Activated naive CD4-positive, alpha-beta T cell treated with anti-CD3 and anti-CD28 coated beads for 36 hours (primary cell): ENCODE measurements around the gene ATG5. TPM values are rescaled to one million over a fixed set of nuclear protein-coding genes. Genes with fewer than 3 reads are reported as not detected.

Experiments used
- CTCF ChIA-PET: fragments of 350-600 bp; sonication (Branson Sonifier 250); formaldehyde crosslinking; loops from one replicate; lab custom pipeline; 2021; ENCODE audit warnings: antibody characterized with exemption; lab: Charles Lee
- DNase-seq: peaks from one replicate; pipeline ENCODE4 v3.0.0-alpha.2; 2020
- H3K27ac Mint-ChIP-seq: one replicate; pipeline ENCODE4 v1.8.0; 2021; ENCODE audit warnings: mild to moderate bottlenecking, mixed read lengths
- H3K27me3 Mint-ChIP-seq: one replicate; pipeline ENCODE4 v1.8.0; 2021; ENCODE audit warnings: low read depth, mixed read lengths
- H3K36me3 Mint-ChIP-seq: one replicate; pipeline ENCODE4 v1.8.0; 2021; ENCODE audit warnings: low read depth, mixed read lengths
- H3K4me1 Mint-ChIP-seq: one replicate; pipeline ENCODE4 v1.8.0; 2021; ENCODE audit warnings: low read depth, mixed read lengths
- H3K4me3 Mint-ChIP-seq: one replicate; pipeline ENCODE4 v1.8.0; 2021; ENCODE audit warnings: mild to moderate bottlenecking, moderate library complexity, mixed read lengths
- H3K9me3 Mint-ChIP-seq: one replicate; pipeline ENCODE4 v1.8.0; 2021; ENCODE audit warnings: mixed read lengths
- intact Hi-C: fragments of 100-400 bp; cut with micrococcal nuclease; formaldehyde crosslinking; loops from one replicate; pipeline ENCODE4 v1.15.1; 2023
- total RNA-seq, 2 experiments: library from RNA; stranded (reverse); gene quantifications; one replicate each; pipeline ENCODE4 v1.2.3, GENCODE V29; 2021

The ATG5 gene
- total RNA-seq, 2 experiments from 2014 or later, result 20.2 to 20.7 TPM

- DNase-seq, result no peak
- Mint-ChIP-seq H3K4me1 (peaks cover 18% of the 10 kb centered on the region), H3K27me3 (no peaks in the 10 kb centered on the region), H3K36me3 (peaks cover 24% of the 10 kb centered on the region), H3K27ac (no peak overlapping the region), H3K4me3 (no peak overlapping the region), H3K9me3 (no peaks in the 10 kb centered on the region)
- CTCF ChIA-PET, result interaction anchor here (0.7 to 0.9 kb wide), 2 partner anchors 149 to 188 kb away, joined by 3 to 7 read pairs; no protein-coding TSS in a partner anchor
- intact Hi-C loops, result loop anchor here (1.0 kb wide), 2 partner anchors 43 to 109 kb away; no protein-coding TSS in a partner anchor
Observed at GRCh38 chr6:106206905-106207304, 118.7 kb downstream of the ATG5 start.

- H3K27ac Mint-ChIP-seq, result no peak overlapping the region
- no peak overlapping the region for H3K4me3 Mint-ChIP-seq
- H3K27me3 Mint-ChIP-seq, result no peaks in the 10 kb centered on the region
- peaks cover 24% of the 10 kb centered on the region for H3K36me3 Mint-ChIP-seq
- DNase-seq, result no peak
- CTCF ChIA-PET, result interaction anchor here (0.6 kb wide), 1 partner anchor 17 kb away, joined by 3 read pairs; no protein-coding TSS in a partner anchor
- intact Hi-C loops, result no loop called here
- H3K9me3 Mint-ChIP-seq, result no peaks in the 10 kb centered on the region
- peaks cover 18% of the 10 kb centered on the region for H3K4me1 Mint-ChIP-seq
Observed at GRCh38 chr6:106204961-106205360, 120.6 kb downstream of the ATG5 start.

- CTCF ChIA-PET, result interaction anchor here (1.3 kb wide), 1 partner anchor 80 kb away, joined by 3 read pairs; no protein-coding TSS in a partner anchor
- Mint-ChIP-seq H3K27me3 (no peaks in the 10 kb centered on the region), H3K36me3 (peaks cover 24% of the 10 kb centered on the region), H3K4me3 (no peak overlapping the region), H3K9me3 (no peaks in the 10 kb centered on the region), H3K4me1 (peaks cover 34% of the 10 kb centered on the region), H3K27ac (no peak overlapping the region)
- intact Hi-C loops, result loop anchor here (5.0 kb wide), 1 partner anchor 322 kb away; no protein-coding TSS in a partner anchor
- no peak for DNase-seq
Observed at GRCh38 chr6:106199998-106200397, 125.6 kb downstream of the ATG5 start.

GRCh38 chr6:106199331-106199730 is 126.2 kb downstream of the ATG5 start:
- no peaks in the 10 kb centered on the region for H3K9me3 Mint-ChIP-seq
- H3K27ac Mint-ChIP-seq, result no peak overlapping the region
- no peaks in the 10 kb centered on the region for H3K27me3 Mint-ChIP-seq
- H3K36me3 Mint-ChIP-seq, result peaks cover 20% of the 10 kb centered on the region
- CTCF ChIA-PET, result interaction anchor here (0.5 to 1.3 kb wide), 2 partner anchors 81 to 311 kb away, joined by 3 read pairs; no protein-coding TSS in a partner anchor
- DNase-seq, result no peak
- H3K4me1 Mint-ChIP-seq, result peaks cover 34% of the 10 kb centered on the region
- intact Hi-C loops, result loop anchor here (5.0 kb wide), 1 partner anchor 323 kb away; no protein-coding TSS in a partner anchor
- no peak overlapping the region for H3K4me3 Mint-ChIP-seq

- DNase-seq, result no peak
- Mint-ChIP-seq H3K4me1 (peaks cover 38% of the 10 kb centered on the region), H3K27ac (peak overlapping the region; percentile 61), H3K36me3 (peaks cover 19% of the 10 kb centered on the region), H3K4me3 (no peak overlapping the region), H3K27me3 (no peaks in the 10 kb centered on the region), H3K9me3 (no peaks in the 10 kb centered on the region)
- intact Hi-C loops, result loop anchor here (5.0 kb wide), 1 partner anchor 325 kb away; no protein-coding TSS in a partner anchor
- CTCF ChIA-PET, result no interaction called here
Observed at GRCh38 chr6:106197441-106197840, 128.1 kb downstream of the ATG5 start.

GRCh38 chr6:106194949-106195921 is 130.3 kb downstream of the ATG5 start:
- no peak for DNase-seq
- Mint-ChIP-seq H3K27ac (peak overlapping the region; percentile 88), H3K4me1 (peaks cover 38% of the 10 kb centered on the region), H3K9me3 (no peaks in the 10 kb centered on the region), H3K36me3 (peaks cover 13% of the 10 kb centered on the region), H3K4me3 (peak overlapping the region; percentile 59), H3K27me3 (no peaks in the 10 kb centered on the region)
- intact Hi-C loops, result loop anchor here (1.0 to 5.0 kb wide), 8 partner anchors 8 to 327 kb away; no protein-coding TSS in a partner anchor
- CTCF ChIA-PET, result interaction anchor here (0.7 to 1.3 kb wide), 5 partner anchors 13 to 200 kb away, joined by 3 to 5 read pairs (median 3); no protein-coding TSS in a partner anchor

- Mint-ChIP-seq H3K27ac (no peak overlapping the region), H3K4me1 (peaks cover 43% of the 10 kb centered on the region)
Observed at GRCh38 chr6:106192824-106193223, 132.7 kb downstream of the ATG5 start.

GRCh38 chr6:106188104-106188794 is 137.3 kb downstream of the ATG5 start:
- CTCF ChIA-PET, result interaction anchor here (0.6 to 1.3 kb wide), 5 partner anchors 17 to 89 kb away, joined by 3 to 4 read pairs (median 3); no protein-coding TSS in a partner anchor
- intact Hi-C loops, result no loop called here
- H3K27me3 Mint-ChIP-seq, result no peaks in the 10 kb centered on the region
- H3K36me3 Mint-ChIP-seq, result peaks cover 9% of the 10 kb centered on the region
- peaks cover 38% of the 10 kb centered on the region for H3K4me1 Mint-ChIP-seq
- H3K4me3 Mint-ChIP-seq, result no peak overlapping the region
- DNase-seq, result no peak
- no peak overlapping the region for H3K27ac Mint-ChIP-seq
- no peaks in the 10 kb centered on the region for H3K9me3 Mint-ChIP-seq

More at GRCh38 chr6:106192824-106193223, 132.7 kb downstream of the ATG5 start:
- intact Hi-C loops, result no loop called here
- Mint-ChIP-seq H3K27me3 (no peaks in the 10 kb centered on the region), H3K9me3 (no peaks in the 10 kb centered on the region), H3K4me3 (no peak overlapping the region), H3K36me3 (peaks cover 13% of the 10 kb centered on the region)
- no peak for DNase-seq
- CTCF ChIA-PET, result no interaction called here

GRCh38 chr6:106187424-106187982 is 138.1 kb downstream of the ATG5 start:
- DNase-seq, result no peak
- H3K9me3 Mint-ChIP-seq, result no peaks in the 10 kb centered on the region
- intact Hi-C loops, result loop anchor here (1.0 kb wide), 1 partner anchor 8 kb away; no protein-coding TSS in a partner anchor
- CTCF ChIA-PET, result interaction anchor here (0.6 to 1.3 kb wide), 4 partner anchors 18 to 46 kb away, joined by 3 to 4 read pairs (median 3); no protein-coding TSS in a partner anchor
- no peak overlapping the region for H3K4me3 Mint-ChIP-seq
- H3K4me1 Mint-ChIP-seq, result peaks cover 38% of the 10 kb centered on the region
- H3K36me3 Mint-ChIP-seq, result peaks cover 7% of the 10 kb centered on the region
- H3K27ac Mint-ChIP-seq, result no peak overlapping the region
- H3K27me3 Mint-ChIP-seq, result no peaks in the 10 kb centered on the region

- no peaks in the 10 kb centered on the region for H3K9me3 Mint-ChIP-seq
- intact Hi-C loops, result loop anchor here (1.0 kb wide), 1 partner anchor 9 kb away; no protein-coding TSS in a partner anchor
- no peak overlapping the region for H3K4me3 Mint-ChIP-seq
- peaks cover 44% of the 10 kb centered on the region for H3K4me1 Mint-ChIP-seq
- H3K36me3 Mint-ChIP-seq, result peaks cover 7% of the 10 kb centered on the region
- H3K27ac Mint-ChIP-seq, result peak overlapping the region; percentile 36
- H3K27me3 Mint-ChIP-seq, result no peaks in the 10 kb centered on the region
- CTCF ChIA-PET, result interaction anchor here (1.4 kb wide), 1 partner anchor 153 kb away, joined by 4 read pairs; no protein-coding TSS in a partner anchor
- DNase-seq, result no peak
Observed at GRCh38 chr6:106186714-106187113, 138.8 kb downstream of the ATG5 start.

GRCh38 chr6:106186172-106186571 is 139.4 kb downstream of the ATG5 start:
- no peak overlapping the region for H3K27ac Mint-ChIP-seq
- CTCF ChIA-PET, result interaction anchor here (1.0 to 1.4 kb wide), 2 partner anchors 37 to 153 kb away, joined by 3 to 4 read pairs; no protein-coding TSS in a partner anchor
- no peak overlapping the region for H3K4me3 Mint-ChIP-seq
- H3K4me1 Mint-ChIP-seq, result peaks cover 44% of the 10 kb centered on the region
- intact Hi-C loops, result no loop called here
- peaks cover 7% of the 10 kb centered on the region for H3K36me3 Mint-ChIP-seq
- DNase-seq, result no peak
- H3K27me3 Mint-ChIP-seq, result no peaks in the 10 kb centered on the region
- no peaks in the 10 kb centered on the region for H3K9me3 Mint-ChIP-seq
